ENCODE data around the gene RBM39.

Gene RBM39

DNA sequence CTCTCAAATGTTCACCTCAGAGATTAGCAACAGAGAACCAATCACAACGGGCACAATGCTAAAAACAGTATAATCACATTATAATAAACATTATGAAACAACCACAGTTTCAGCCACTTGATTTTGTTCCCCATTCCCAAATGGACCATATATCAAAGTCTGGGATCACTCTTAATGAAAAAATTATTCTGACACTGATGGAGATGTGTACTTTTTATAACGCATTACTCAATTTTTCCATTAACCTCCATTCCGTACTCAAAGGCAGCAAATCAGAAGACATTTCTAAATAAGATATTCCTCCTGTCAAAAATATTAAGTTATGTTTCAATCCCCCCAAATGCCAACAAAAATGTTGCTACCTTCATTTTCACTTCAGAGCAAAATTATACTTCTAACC lies 80.2 kb downstream of the RBM39 start:
- peak overlapping the region; percentile 28; the same call in 1 of the 2 replicates for H3K4me3 ChIP-seq (ENCODE audit: low read depth, low read length)
- TF ChIP-seq, protein P1, sequence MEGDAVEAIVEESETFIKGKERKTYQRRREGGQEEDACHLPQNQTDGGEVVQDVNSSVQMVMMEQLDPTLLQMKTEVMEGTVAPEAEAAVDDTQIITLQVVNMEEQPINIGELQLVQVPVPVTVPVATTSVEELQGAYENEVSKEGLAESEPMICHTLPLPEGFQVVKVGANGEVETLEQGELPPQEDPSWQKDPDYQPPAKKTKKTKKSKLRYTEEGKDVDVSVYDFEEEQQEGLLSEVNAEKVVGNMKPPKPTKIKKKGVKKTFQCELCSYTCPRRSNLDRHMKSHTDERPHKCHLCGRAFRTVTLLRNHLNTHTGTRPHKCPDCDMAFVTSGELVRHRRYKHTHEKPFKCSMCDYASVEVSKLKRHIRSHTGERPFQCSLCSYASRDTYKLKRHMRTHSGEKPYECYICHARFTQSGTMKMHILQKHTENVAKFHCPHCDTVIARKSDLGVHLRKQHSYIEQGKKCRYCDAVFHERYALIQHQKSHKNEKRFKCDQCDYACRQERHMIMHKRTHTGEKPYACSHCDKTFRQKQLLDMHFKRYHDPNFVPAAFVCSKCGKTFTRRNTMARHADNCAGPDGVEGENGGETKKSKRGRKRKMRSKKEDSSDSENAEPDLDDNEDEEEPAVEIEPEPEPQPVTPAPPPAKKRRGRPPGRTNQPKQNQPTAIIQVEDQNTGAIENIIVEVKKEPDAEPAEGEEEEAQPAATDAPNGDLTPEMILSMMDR (IDR thresholded peaks at IDR 0.05; ENCODE audit: low read depth, low read length, missing control alignments), result no peak
- DNase-seq (ENCODE audit: low read depth), result no peak

DNA sequence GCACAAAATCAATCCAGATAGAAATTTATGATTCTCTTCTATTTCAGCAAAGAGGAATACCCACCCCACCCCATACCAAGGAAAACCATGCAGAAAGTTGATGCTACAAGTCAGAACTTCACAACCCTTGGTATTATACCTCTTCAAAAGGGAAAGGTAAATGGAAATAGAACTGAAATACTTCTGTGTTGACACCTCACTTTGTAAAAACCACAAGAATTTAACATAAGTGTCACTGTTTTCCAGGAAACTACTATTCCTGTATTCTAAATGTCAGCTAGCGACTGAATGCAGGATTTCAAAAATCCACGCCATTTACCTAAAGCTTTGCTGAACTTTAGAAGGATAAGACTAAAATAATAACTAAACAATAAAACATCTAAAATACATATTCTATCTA lies 81.0 kb downstream of the RBM39 start:
- DNase-seq (ENCODE audit: low read depth), result no peak
- TF ChIP-seq, protein P1 (IDR thresholded peaks at IDR 0.05; ENCODE audit: low read depth, low read length, missing control alignments), result no peak
- no peak overlapping the region; the same call in 1 of the 2 replicates for H3K4me3 ChIP-seq (ENCODE audit: low read depth, low read length)

DNA sequence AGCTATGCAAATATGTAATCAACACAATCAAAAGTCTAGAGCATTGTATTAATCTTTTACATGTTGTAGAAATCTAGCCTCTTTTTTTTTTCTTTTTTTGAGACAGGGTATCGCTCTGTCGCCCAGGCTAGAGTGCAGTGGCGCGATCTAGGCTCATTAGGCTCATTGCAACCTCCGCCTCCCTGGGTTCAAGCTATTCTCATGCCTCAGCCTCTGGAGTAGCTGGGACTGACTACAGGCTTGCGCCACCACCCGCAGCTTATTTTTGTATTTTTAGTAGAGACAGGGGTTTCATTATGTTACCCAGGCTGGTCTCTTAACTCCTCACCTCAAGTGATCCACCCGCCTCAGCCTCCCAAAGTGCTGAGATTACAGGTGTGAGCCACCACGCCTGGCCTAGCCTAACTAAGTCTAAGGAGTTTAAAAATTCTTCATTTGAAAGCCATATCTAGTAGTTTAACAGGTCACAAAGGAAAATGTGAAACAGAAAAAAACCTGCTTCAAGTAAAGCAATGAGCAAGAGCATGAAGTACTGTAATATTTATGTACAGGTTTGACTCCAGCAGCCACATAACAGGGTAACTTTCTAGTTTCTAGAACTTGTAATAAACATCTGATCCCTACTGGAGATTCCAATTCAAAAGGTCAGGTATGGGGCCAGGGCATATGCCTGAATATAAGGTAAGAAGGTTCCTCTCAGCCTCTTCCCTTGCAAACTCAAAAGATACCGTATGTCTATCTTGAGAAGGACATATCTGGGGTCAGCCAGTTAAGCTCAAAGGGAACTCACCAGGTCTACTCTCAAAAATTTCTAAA lies 81.7 kb downstream of the RBM39 start:
- H3K4me3 ChIP-seq (ENCODE audit: low read depth, low read length), result no peak overlapping the region; the same call in 1 of the 2 replicates
- TF ChIP-seq, protein P1 (IDR thresholded peaks at IDR 0.05; ENCODE audit: low read depth, low read length, missing control alignments), result no peak
- DNase-seq (ENCODE audit: low read depth), result no peak

DNA sequence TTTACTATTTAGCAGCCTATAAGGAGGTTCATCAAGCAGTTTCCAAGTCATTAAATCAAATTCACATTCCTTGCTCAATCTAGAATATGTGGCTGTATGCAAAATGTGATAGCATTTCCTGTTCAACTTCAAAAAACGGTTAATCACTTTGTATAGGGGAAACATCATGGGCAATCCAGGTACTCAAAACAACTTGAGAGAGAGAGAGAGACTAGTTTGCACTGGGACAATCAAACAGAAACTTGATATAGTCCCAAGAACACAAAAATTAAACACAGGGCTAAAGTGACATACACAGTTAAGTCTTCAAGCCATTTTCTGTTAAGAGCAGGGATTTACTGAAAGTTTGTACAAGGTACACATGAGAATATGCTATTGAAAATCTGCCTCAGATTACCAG lies 84.8 kb downstream of the RBM39 start:
- DNase-seq (ENCODE audit: low read depth), result no peak
- H3K4me3 ChIP-seq (ENCODE audit: low read depth, low read length), result no peak overlapping the region
- TF ChIP-seq, protein P1 (IDR thresholded peaks at IDR 0.05; ENCODE audit: low read depth, low read length, missing control alignments), result no peak

DNA sequence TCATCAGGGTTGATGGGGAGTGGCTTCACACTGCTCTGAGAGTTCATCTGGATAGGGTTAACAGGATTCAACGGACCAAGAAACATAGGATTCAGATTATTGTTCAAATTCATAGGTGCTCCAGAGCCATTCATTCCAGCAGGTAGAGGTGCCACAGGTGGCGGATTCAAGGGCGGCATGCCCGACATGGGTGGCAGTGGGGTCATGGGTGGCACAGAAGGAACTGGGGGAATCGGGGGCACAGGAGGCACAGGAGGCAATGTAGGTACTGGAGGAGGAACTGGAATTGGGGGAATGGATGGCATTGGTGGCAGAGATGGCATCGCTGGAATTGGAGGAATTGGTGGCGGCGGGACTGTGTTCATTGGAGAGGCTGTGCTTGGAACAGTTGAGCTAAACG lies 87.6 kb downstream of the RBM39 start:
- TF ChIP-seq, protein P1 (IDR thresholded peaks at IDR 0.05; ENCODE audit: low read depth, low read length, missing control alignments), result no peak
- DNase-seq (ENCODE audit: low read depth), result no peak
- H3K4me3 ChIP-seq (ENCODE audit: low read depth, low read length), result no peak overlapping the region

DNA sequence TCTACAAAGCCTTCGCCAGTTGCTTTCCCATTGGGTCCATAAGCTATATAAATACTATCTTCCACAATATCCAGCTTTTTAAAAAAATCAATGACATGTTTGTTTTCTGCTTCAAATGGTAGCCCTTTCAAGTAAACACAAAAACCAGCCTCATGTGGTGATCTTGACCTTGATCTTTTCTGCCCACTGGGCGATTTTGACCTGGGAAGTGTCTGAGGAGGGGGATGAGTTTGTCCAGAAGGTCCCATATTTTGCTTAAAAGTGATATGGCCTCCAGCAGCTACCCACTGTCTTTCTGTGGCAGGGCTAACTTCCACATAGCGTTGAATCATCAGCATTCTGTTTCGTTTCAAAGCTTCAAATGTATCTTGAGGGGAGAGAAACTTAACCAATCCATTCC lies 88.2 kb downstream of the RBM39 start:
- no peak for DNase-seq (ENCODE audit: low read depth)
- TF ChIP-seq, protein P1 (IDR thresholded peaks at IDR 0.05; ENCODE audit: low read depth, low read length, missing control alignments), result no peak
- no peak overlapping the region for H3K4me3 ChIP-seq (ENCODE audit: low read depth, low read length)

All from GM12864 (cell line).